Measurements from ENCODE around the gene TDRD1. TPM values are rescaled to one million over a fixed set of nuclear protein-coding genes. Genes with fewer than 3 reads are reported as not detected.

TDRD1 gene
- total and polyA plus RNA-seq, 10 of the 15 experiments (the other 5 are each of a cell fraction or from before 2014, with no cell fraction given), result 0.03 to 0.04 TPM; not detected in 8

GRCh38 chr10:114260366-114260765 is 81.2 kb downstream of the TDRD1 start:
- BruUV-seq (replicated peaks), result no TSS peak
- ChIA-PET CTCF (no interaction called here), SMC1A (ENCODE audit: uncharacterized antibody, unreplicated experiment) (no interaction called here)

More at GRCh38 chr10:114260366-114260765, 81.2 kb downstream of the TDRD1 start:
- no peaks in the 10 kb centered on the region; a peak in 1 of 4 replicates for H3K27me3 ChIP-seq (replicated peaks in 1 of 2; ENCODE audit: control insufficient read depth in 2 of 2, insufficient read depth in 2 of 2, low read length in 1 of 2)
- ATAC-seq (no peak), FAIRE-seq (no peak), DNase-seq (ENCODE audit: low read depth, low spot score) (no peak)
- H3K4me3 ChIP-seq, result no peak overlapping the region
- ChIA-PET POLR2A (interaction anchor here (0.6 kb wide), 1 partner anchor 93 kb away, joined by 5 read pairs; no protein-coding TSS in a partner anchor), RAD21 (ENCODE audit: unreplicated experiment) (no interaction called here)
- intact Hi-C loops (cut with micrococcal nuclease; ENCODE audit: unreplicated experiment), result no loop called here
- H2AFZ ChIP-seq (ENCODE audit: control insufficient read depth, low read depth, low read length), result no peak overlapping the region
- no peaks in the 10 kb centered on the region for H3K9me3 ChIP-seq (replicated peaks; ENCODE audit: control insufficient read depth, insufficient read depth, low read length)
- in situ Hi-C loops (cut with MboI), result no loop called here
- no peaks in the 10 kb centered on the region for H4K20me1 ChIP-seq (ENCODE audit: control insufficient read depth, insufficient read depth)
- TF ChIP-seq CTCF (IDR thresholded peaks at IDR 0.05 in 2 of 3, conservative IDR thresholded peaks at IDR 0.05 in 1 of 3; ENCODE audit: control insufficient read depth in 2 of 3, extremely low read depth in 1 of 3, insufficient read depth in 1 of 3, low read depth in 3 of 3, low read length in 3 of 3) (no peak), SRF (IDR thresholded peaks at IDR 0.05; ENCODE audit: low read depth in 2 of 2, low read length in 2 of 2) (no peak), POLR2AphosphoS5 (IDR thresholded peaks at IDR 0.05; ENCODE audit: low read length) (no peak), SMAD1 (IDR thresholded peaks at IDR 0.05; ENCODE audit: low read depth, partially characterized antibody) (no peak)
- peaks cover 4% of the 10 kb centered on the region; the same call in 1 of the 2 replicates for H3K4me1 ChIP-seq (ENCODE audit: control insufficient read depth, insufficient read depth, low read length)
- 38% methylated on average over 5 of the region's 5 CpGs for WGBS (ENCODE audit: insufficient coverage, insufficient replicate concordance, low lambda C conversion rate, missing lambda C conversion rate)
- H3K79me2 ChIP-seq (ENCODE audit: control insufficient read depth, insufficient read depth, low read length), result no peaks in the 10 kb centered on the region
- H3K36me3 ChIP-seq (ENCODE audit: control insufficient read depth in 2 of 2, insufficient read depth in 2 of 2, low read length in 1 of 2), result no peaks in the 10 kb centered on the region
- H3K9ac ChIP-seq (ENCODE audit: control insufficient read depth, insufficient read depth, low read length), result no peak overlapping the region
- H3K27ac ChIP-seq (ENCODE audit: control insufficient read depth, insufficient read depth), result no peak overlapping the region
- no peak overlapping the region for H3K4me2 ChIP-seq (ENCODE audit: control insufficient read depth, insufficient read depth)
